ENCODE data around the gene LRRC74B.

Gene LRRC74B

DNA sequence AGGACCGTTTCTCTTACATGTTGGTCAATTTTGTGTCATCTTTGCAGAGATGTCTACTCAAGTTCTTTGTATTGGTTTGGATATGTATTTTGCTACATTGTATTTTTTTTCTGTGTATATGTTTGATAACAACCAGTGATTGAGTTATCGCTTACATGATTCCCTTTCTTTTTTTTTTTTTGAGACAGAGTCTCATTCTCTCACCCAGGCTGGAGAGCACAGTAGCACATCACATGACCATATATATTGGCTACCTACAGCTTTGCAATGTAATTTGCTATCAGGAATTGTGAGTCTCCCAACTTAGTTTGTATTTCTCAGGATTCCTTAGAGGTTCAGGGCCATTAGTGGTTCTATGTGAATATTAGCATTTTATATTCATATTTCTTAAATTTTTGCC lies 59.5 kb downstream of the LRRC74B start:
- no peak for DNase-seq

DNA sequence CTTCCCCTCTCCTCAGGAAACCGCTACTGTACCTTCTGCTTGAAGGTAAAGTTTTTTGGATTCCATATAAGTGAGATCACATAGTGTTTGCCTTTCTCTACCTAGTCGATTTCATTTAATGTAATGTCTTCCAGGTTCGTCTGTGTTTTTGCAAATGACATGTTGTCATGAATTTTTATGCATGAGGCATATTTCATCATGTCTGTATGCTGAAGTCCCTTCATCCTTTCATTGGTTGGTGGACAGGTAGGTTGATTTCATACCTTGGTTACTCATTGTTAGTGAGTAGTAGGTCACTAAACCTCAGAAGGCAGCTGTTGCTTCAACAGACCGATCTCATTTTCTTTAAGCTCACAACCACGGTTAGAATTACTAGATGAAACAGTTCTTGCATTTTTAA lies 60.3 kb downstream of the LRRC74B start:
- no peak for DNase-seq

DNA sequence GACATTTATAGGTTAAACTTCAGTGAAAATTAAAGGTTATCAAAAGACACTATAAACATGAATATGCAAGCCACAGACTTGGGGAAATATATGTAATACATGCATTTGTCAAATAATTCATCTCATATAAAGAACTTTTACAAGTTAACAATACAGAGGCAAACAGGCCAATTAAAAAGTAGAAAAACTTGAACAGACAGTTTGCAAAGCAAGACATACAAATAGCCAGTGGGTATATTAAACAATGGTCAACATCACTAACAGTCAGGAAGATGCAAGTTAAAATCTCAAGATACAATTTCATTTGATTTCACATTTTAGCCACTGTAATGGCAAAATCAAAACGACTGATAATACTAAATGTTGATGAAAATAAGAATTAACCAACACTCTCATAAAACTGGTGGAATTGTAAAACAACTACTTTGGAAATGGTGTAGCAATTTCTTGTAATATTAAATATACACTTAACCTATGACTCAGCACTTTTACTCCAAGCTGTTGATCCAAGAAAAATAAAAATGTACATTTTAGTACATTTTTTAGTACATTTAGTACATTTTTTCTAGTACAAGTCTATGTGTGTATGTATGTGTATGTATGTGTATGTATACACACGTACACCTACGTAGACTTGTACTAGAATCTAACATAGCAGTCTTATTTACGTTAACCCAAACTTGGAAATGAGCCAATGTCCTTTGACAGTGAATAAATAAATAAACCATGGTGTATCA lies 62.8 kb downstream of the LRRC74B start:
- no peak for DNase-seq
